HG03095 (cell line): Measurements from ENCODE around the gene SPHK2.
"Not testable (repeated sequence)": the region's sequence is repeated elsewhere in the genome, so short reads cannot be mapped to it uniquely, and the experiment has no call there.

Experiments used
- ATAC-seq: cut with Tn5 transposase; IDR thresholded peaks from one replicate; pipeline ENCODE4 v1.9.1; 2021; ENCODE audit warnings: moderate library complexity; ENCODE audit not compliant: unreplicated experiment

The SPHK2 gene

DNA sequence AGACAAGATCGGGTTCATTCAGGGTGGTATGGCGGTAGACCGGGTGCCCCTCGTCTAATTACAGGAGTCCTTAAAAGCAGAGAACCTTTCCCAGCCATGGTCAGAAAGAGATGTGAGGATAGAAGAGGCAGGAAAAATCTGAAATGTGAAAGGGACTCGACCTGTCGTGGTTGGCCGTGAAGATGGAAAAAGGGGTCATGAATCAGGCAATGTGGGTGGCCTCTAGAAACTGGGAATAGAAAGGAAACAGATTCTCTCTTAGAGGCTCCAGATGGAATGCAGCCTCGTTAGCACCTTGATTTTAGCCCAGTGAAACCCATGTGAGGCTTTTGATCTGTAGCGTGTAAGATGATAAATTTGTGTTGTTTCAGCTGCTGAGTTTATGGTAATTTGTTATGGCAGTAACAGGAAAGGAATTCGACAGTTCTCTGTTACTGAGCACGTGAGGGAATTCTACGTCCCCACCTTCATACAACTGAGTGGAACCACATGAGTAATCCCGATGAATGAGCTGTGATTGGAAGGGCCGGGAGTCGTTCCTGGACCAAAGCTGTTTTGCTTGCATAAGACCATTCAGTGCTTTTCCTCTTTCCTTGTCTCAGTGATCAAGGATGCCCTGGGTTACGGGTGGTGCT, 37.7 kb downstream of the SPHK2 start:
- ATAC-seq, result no peak

- not testable (repeated sequence) for ATAC-seq
Measured at GRCh38 chr19:48657828-48658227, 38.5 kb downstream of the SPHK2 start.

- no peak for ATAC-seq
Measured at GRCh38 chr19:48658483-48658882, 39.2 kb downstream of the SPHK2 start.

GRCh38 chr19:48659768-48660167, 40.5 kb downstream of the SPHK2 start:
- ATAC-seq, result no peak

GRCh38 chr19:48660852-48661710, 41.8 kb downstream of the SPHK2 start:
- ATAC-seq, result peak; percentile 75

GRCh38 chr19:48661711-48662090, 42.4 kb downstream of the SPHK2 start:
- no peak for ATAC-seq

DNA sequence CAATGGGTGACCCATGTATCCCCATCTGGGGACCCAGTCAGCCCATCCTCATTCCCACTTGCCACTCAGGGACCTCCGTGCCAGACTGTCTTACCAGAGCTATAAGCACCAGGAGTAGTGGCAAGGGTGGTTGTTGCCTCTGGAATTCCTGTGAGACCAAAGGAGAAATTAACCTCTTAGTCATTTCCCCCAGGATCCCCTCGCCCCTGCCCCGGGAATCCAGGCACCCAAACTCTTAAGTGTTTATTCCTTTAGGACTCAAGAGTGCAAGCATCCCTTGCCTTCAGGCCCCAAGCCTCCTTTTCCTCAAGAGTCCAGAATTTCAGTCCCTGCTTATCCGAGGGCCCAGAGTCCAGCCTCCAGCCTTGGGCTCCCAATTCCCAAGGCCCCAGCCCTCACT, 44.4 kb downstream of the SPHK2 start:
- ATAC-seq, result no peak

GRCh38 chr19:48664476-48664875, 45.2 kb downstream of the SPHK2 start:
- no peak for ATAC-seq

- ATAC-seq, result no peak
Measured at GRCh38 chr19:48665786-48666185, 46.5 kb downstream of the SPHK2 start.

DNA sequence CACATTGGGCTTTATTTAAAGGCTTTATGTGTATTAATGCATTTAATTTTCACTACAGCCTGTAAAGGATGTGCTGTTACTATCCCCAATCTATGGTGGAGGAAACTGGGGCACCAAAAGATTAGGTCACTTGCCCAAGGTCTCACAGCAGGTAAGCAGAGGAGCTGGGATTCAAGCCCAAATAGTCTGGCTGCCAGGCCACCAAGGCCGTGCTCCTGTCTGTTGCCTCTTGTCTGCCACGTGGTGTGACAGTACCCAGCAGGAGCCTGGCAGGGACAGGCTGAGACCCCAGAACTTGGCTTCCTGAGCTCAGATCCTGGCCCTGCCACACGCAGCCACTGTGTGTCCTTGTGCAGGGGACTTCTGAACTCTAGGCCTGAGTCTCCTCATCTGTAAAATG, 49.0 kb downstream of the SPHK2 start:
- ATAC-seq, result no peak

GRCh38 chr19:48668761-48669160, 49.5 kb downstream of the SPHK2 start:
- no peak for ATAC-seq

DNA sequence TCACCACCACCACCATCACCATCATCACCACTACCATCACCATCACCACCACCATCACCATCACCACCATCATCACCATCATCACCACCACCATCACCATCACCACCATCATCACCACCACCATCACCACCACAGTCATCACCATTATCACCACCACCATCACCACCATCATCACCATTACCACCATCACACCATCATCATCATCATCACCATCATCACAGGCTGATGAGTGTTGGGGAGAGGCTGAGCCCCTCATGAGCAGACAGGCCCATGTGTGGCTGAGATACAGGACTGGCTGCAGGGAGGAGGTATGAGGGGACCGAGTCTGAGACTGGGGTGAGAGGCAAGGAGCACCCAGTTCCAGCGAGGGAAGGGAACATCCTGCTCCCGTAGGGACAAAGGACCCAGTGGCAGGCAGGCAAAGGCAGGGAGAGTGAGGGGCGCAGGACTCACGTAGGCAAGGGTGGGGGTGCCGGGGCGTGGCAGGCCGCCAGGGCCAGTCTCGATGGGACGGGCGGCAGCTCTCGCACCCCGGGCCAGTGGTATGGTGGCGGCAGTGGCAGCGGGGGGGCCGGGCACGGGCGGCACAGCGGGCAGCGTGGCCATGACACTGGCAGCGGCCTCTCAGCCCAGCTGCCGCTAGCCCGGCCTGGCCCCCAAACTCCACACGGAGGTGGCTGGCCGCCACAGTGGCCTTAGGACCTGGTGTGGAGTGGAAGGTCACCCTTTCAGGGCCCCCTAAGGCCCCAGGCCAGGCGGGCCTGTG, 50.8 kb downstream of the SPHK2 start:
- no peak for ATAC-seq

- ATAC-seq, result no peak
Measured at GRCh38 chr19:48670699-48671445, 51.6 kb downstream of the SPHK2 start.

DNA sequence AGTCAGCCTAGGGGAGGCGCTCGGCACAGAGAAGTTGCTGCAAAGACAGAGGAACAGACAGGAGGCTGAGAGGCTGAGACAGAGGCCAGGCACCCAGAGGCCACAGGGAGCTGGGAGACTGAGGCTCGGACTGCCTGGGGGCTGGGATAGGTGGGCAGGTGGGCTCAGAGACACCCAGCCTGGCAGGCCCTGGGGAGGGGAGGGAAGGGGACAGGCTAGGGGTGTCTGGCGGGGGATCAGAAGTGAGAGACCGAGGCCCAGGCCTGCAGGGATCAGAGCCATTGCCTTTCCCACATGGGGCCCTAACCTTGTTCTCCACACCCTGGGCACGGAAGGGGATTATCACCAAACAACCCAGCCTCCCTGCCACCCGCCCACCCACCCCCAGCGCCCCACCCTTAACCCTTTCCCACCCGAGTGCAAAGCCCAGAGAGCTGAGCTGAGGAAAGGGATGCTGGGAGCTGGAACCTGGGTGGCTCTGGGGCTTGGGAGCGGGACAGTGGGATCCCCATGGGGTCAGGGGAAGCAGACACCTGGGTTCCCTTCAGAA, 52.2 kb downstream of the SPHK2 start:
- ATAC-seq, result no peak

DNA sequence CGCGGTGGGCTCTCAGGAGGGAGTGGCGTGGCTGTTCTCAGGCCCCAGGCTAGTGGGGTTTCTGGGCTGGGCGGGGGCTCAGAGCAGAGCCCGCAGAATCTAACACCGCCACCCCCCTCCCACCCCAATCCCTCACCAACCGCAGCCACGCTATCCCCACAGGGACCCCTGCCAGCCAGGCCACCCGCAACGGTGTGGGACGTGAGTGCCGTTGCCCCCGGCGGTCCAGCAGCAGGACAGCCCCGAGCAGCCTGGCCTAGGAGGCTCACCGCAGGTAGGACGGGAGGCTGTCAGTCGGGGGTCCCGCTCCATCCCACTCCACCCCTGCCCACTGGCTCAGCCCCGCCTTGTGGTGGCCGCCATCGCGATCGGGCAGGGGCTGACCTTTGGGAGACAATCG, 53.7 kb downstream of the SPHK2 start, which contains the start of gene NTN5:
NTN5 (minus strand) TSS at position 24 of the 400 bp plus-strand sequence. CDS start 2,031 bp downstream, outside the sequence.
- ATAC-seq, result no peak

GRCh38 chr19:48673436-48674100, 54.3 kb downstream of the SPHK2 start:
- no peak for ATAC-seq

DNA sequence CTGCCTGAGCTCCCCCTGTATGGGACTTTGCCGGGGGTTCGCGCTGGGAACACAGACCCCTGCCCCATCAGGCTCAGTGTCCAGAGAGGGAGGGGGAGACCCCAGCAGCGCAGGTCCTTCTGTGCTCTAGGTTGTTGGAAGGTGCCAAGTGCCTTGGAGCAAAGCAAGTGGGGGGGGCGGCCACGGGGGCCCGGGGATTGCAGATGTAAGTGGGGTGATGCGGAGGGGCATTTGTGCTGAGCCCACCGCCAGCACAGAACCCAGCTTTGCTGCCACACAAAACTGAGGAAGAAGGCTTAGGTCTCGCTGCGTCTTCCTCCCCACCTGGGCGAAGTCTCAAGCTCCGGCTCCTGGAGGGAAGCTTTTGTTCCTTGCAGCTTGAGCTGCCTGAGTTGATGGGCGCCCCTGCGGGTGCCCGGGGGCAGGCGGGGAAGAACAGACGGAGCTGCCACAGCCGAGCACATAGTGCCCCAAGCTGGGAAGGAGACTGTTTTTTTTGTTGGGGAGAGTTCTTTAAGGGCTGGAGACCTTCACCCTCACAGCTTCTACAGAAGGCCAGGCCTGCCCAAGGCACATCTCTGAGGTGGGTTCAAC, 55.0 kb downstream of the SPHK2 start:
- no peak for ATAC-seq

GRCh38 chr19:48674921-48675824, 55.9 kb downstream of the SPHK2 start:
- no peak for ATAC-seq

- ATAC-seq, result no peak
Measured at GRCh38 chr19:48676487-48676886, 57.2 kb downstream of the SPHK2 start.
